Thoracic aorta (tissue), 2 donors: Measurements from ENCODE around the gene SEPHS2. TPM values are rescaled to one million over a fixed set of nuclear protein-coding genes. Genes with fewer than 3 reads are reported as not detected.

Experiments
- ATAC-seq: fragments of 150-250 bp; one replicate; pipeline ENCODE4 v1.8.0; 2017; ENCODE audit warnings: low read depth; ENCODE audit not compliant: insufficient number of reproducible peaks, low FRiP score
- DNase-seq: peaks from one replicate; pipeline ENCODE4 v3.0.0-alpha.2; 2020; ENCODE audit warnings: low spot score
- H3K27ac ChIP-seq, 2 donors: fragments of 200-600 bp; sonication (generic); 1 replicate in 1 of 2; 2 replicates in 1 of 2; pipeline ENCODE4 v1.5.1; 2016; ENCODE audit warnings: mild to moderate bottlenecking in 2 of 2, moderate library complexity in 2 of 2
- H3K27me3 ChIP-seq: fragments of 200-600 bp; sonication (generic); replicated peaks from 2 replicates; pipeline ENCODE4 v1.6.0; 2016; ENCODE audit warnings: mild to moderate bottlenecking; ENCODE audit not compliant: insufficient read depth
- H3K36me3 ChIP-seq: fragments of 200-600 bp; sonication (generic); one replicate; pipeline ENCODE4 v1.5.1; 2016
- H3K4me1 ChIP-seq, 2 donors: fragments of 200-600 bp; sonication (generic); 1 replicate in 1 of 2; 2 replicates in 1 of 2; pipeline versions ENCODE4 v1.5.1 to v1.6.0; 2016; ENCODE audit warnings: low read depth in 2 of 2, mild to moderate bottlenecking in 1 of 2; ENCODE audit not compliant: control insufficient read depth in 1 of 2
- H3K4me3 ChIP-seq: fragments of 200-600 bp; sonication (generic); 2 replicates; pipeline ENCODE4 v1.5.1; 2016; ENCODE audit warnings: mild to moderate bottlenecking
- H3K9me3 ChIP-seq: fragments of 200-600 bp; sonication (generic); 2 replicates; pipeline ENCODE4 v1.5.1; 2016
- CTCF ChIP-seq: fragments of 200-600 bp; sonication (generic); IDR thresholded peaks from one replicate; pipeline ENCODE4 v1.5.1; 2019; ENCODE audit warnings: antibody characterized with exemption
- total RNA-seq, 2 donors: library from RNA; depleted of rRNA; stranded (reverse); fragments of >200 nt; gene quantifications; one replicate each; pipeline versions ENCODE4 v1.1.0 to v1.2.3, GENCODE V29; 2016

SEPHS2 gene
- total RNA-seq, 2 donors from 2014 or later: 18.1 to 30.3 TPM

DNA sequence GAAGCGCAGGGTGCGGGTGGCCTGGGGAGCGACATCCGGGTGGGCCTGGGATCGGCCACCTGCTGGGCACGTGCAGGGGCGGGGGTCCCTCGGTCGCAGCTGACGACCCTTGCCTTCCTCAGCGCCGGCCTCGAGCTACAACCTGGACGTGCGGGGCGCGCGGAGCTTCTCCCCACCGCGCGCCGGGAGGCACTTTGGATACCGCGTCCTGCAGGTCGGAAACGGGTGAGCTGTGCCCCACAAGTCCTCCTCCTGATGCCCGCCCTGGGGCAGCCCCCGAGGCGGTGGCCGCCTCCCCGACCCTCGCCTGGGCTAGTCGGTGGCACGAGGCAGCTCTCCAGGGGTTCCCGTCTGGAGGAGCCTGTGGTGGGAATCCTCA lies 28.4 kb upstream of the SEPHS2 start:
- Histone ChIP-seq H3K4me3 (peak overlapping the region; percentile 20), H3K4me1 (peaks cover 5 to 9% of the 10 kb centered on the region in 2 donors), H3K9me3 (no peaks in the 10 kb centered on the region), H3K27ac (no peak overlapping the region), H3K27me3 (no peaks in the 10 kb centered on the region), H3K36me3 (no peaks in the 10 kb centered on the region)
- DNase-seq (no peak), ATAC-seq (no peak)
- TF ChIP-seq CTCF: no peak

GRCh38 chr16:30473231-30474073 lies 27.8 kb upstream of the SEPHS2 start:
- Histone ChIP-seq H3K36me3 (no peaks in the 10 kb centered on the region), H3K9me3 (no peaks in the 10 kb centered on the region), H3K4me3 (peak overlapping the region; percentile 20), H3K27me3 (no peaks in the 10 kb centered on the region), H3K27ac (no peak overlapping the region), H3K4me1 (peaks cover 5 to 9% of the 10 kb centered on the region in 2 donors)
- no peak for ATAC-seq
- TF ChIP-seq CTCF: no peak
- DNase-seq: no peak

DNA sequence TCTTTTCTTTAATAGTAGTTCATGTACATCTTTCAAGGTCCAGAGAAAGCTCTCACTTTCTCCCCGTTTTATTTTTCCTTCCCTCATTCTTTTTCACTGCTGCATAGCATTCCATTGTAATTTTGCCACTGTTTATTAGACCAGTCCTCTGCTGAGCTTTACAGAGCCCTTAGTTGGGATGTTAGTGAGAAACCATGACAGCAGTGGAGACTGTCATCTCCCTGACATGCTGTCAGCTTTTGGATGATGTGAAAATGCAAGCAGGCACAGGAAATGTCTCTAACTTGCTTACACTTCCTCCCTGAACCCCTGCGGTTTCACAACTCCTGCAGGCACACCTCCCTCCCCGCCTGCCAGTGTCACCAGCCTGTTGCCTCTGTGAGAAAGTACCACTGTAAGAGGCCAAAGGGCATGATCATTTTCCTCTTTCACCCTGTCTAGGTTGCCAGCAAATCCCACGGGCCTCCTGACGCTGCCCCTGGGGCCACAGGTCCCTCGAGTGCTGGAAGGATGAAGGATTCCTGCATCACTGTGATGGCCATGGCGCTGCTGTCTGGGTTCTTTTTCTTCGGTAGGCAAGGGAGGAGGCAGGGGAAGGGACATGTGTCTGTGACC lies 26.8 kb upstream of the SEPHS2 start, which contains the start of gene ITGAL:
TSS of gene ITGAL (plus strand) at position 415 of the 615 bp plus-strand sequence. CDS start at position 511, 96 bp downstream.
- no peaks in the 10 kb centered on the region for H3K9me3 ChIP-seq
- H3K27ac ChIP-seq: no peak within 1 kb of the TSS
- H3K4me3 ChIP-seq: peak within 1 kb of the TSS; percentile 45
- peaks cover 5 to 9% of the 10 kb centered on the region in 2 donors for H3K4me1 ChIP-seq
- no peaks in the 10 kb centered on the region for H3K27me3 ChIP-seq
- ATAC-seq: no peak
- TF ChIP-seq CTCF: no peak
- DNase-seq: no peak
- no peaks in the 10 kb centered on the region for H3K36me3 ChIP-seq

GRCh38 chr16:30470632-30470995 lies 24.9 kb upstream of the SEPHS2 start:
- H3K27ac ChIP-seq: no peak overlapping the region
- ATAC-seq: no peak
- no peak for TF ChIP-seq CTCF

GRCh38 chr16:30470170-30470512 lies 24.5 kb upstream of the SEPHS2 start:
- DNase-seq: no peak
- ATAC-seq: no peak
- Histone ChIP-seq H3K9me3 (no peaks in the 10 kb centered on the region), H3K27me3 (no peaks in the 10 kb centered on the region), H3K4me3 (no peak overlapping the region), H3K27ac (no peak overlapping the region), H3K36me3 (no peaks in the 10 kb centered on the region), H3K4me1 (peaks cover 5 to 9% of the 10 kb centered on the region in 2 donors)
- TF ChIP-seq CTCF: no peak

More at GRCh38 chr16:30470632-30470995, 24.9 kb upstream of the SEPHS2 start:
- Histone ChIP-seq H3K4me1 (peaks cover 5 to 9% of the 10 kb centered on the region in 2 donors), H3K4me3 (no peak overlapping the region), H3K9me3 (no peaks in the 10 kb centered on the region), H3K27me3 (no peaks in the 10 kb centered on the region), H3K36me3 (no peaks in the 10 kb centered on the region)
- no peak for DNase-seq
